Lower leg skin (tissue), 3 donors: ENCODE measurements around the gene SSUH2.

Experiments
- POLR2A ChIP-seq, 2 donors: fragments of 450-650 bp; IDR thresholded peaks; one replicate each; pipeline ENCODE4 v1.6.1; 2016 to 2017; ENCODE audit warnings: antibody characterized with exemption in 2 of 2, mild to moderate bottlenecking in 1 of 2, moderate library complexity in 1 of 2
- TF ChIP-seq, protein P1 (sequence below), 3 donors: fragments of 450-650 bp; IDR thresholded peaks; one replicate each; pipeline ENCODE4 v1.5.1; 2016; ENCODE audit warnings: antibody characterized with exemption in 3 of 3, mild to moderate bottlenecking in 3 of 3, moderate library complexity in 2 of 3

GRCh38 chr3:8579943-8580342 is 64.7 kb downstream of the SSUH2 start:
- no peak for TF ChIP-seq POLR2A (IDR thresholded peaks at IDR 0.05)
- TF ChIP-seq, protein P1, sequence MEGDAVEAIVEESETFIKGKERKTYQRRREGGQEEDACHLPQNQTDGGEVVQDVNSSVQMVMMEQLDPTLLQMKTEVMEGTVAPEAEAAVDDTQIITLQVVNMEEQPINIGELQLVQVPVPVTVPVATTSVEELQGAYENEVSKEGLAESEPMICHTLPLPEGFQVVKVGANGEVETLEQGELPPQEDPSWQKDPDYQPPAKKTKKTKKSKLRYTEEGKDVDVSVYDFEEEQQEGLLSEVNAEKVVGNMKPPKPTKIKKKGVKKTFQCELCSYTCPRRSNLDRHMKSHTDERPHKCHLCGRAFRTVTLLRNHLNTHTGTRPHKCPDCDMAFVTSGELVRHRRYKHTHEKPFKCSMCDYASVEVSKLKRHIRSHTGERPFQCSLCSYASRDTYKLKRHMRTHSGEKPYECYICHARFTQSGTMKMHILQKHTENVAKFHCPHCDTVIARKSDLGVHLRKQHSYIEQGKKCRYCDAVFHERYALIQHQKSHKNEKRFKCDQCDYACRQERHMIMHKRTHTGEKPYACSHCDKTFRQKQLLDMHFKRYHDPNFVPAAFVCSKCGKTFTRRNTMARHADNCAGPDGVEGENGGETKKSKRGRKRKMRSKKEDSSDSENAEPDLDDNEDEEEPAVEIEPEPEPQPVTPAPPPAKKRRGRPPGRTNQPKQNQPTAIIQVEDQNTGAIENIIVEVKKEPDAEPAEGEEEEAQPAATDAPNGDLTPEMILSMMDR (IDR thresholded peaks at IDR 0.05) = no peak
